T-helper 17 cell (primary cell): ENCODE measurements around the gene WDR75. TPM values are rescaled to one million over a fixed set of nuclear protein-coding genes. Genes with fewer than 3 reads are reported as not detected.
"Not testable (repeated sequence)": the region's sequence is repeated elsewhere in the genome, so short reads cannot be mapped to it uniquely, and the experiment has no call there.

Source experiments
- ATAC-seq: fragments of 150-1000 bp; cut with Tn5 transposase; 2 replicates; pipeline ENCODE4 v1.10.0; 2021; ENCODE audit warnings: mild to moderate bottlenecking, moderate library complexity
- DNase-seq, 3 donors: peaks; one replicate each; pipeline versions ENCODE4 v3.0.0 to v3.0.0-alpha.2; 2020 to 2021
- H3K9me3 ChIP-seq: one replicate; pipeline ENCODE4 v1.7.0; 2013; ENCODE audit warnings: low read length, mild to moderate bottlenecking; ENCODE audit not compliant: control insufficient read depth, poor library complexity, severe bottlenecking
- H3K27ac Mint-ChIP-seq: one replicate; pipeline ENCODE4 v1.8.0; 2022; ENCODE audit warnings: mild to moderate bottlenecking, moderate library complexity, mixed read lengths
- H3K27me3 Mint-ChIP-seq: one replicate; pipeline ENCODE4 v1.8.0; 2022; ENCODE audit warnings: mixed read lengths
- H3K36me3 Mint-ChIP-seq: one replicate; pipeline ENCODE4 v1.8.0; 2022; ENCODE audit warnings: low read depth, mixed read lengths
- H3K4me1 Mint-ChIP-seq: one replicate; pipeline ENCODE4 v1.8.0; 2022; ENCODE audit warnings: mild to moderate bottlenecking, mixed read lengths
- H3K4me3 Mint-ChIP-seq: one replicate; pipeline ENCODE4 v1.8.0; 2022; ENCODE audit warnings: mild to moderate bottlenecking, moderate library complexity, mixed read lengths
- total RNA-seq, 4 donors: library from RNA in 2 of 4; stranded (reverse) in 2 of 4; gene quantifications; one replicate each; pipeline ENCODE4 v1.2.3 and lab custom pipeline; 2022 to 2026

WDR75 gene
- total RNA-seq, 2 donors from 2014 or later, result 50.0 to 56.6 TPM

- ATAC-seq, result no peak
- Mint-ChIP-seq H3K27me3 (no peaks in the 10 kb centered on the region), H3K27ac (no peak overlapping the region), H3K4me1 (peaks cover 2% of the 10 kb centered on the region), H3K36me3 (peaks cover 11% of the 10 kb centered on the region), H3K4me3 (no peak overlapping the region)
- H3K9me3 ChIP-seq, result no peaks in the 10 kb centered on the region
- no peak for DNase-seq
Measured at GRCh38 chr2:189465076-189465475, 23.8 kb downstream of the WDR75 start.

- Mint-ChIP-seq H3K4me3 (no peak overlapping the region), H3K27me3 (no peaks in the 10 kb centered on the region), H3K36me3 (peaks cover 11% of the 10 kb centered on the region), H3K4me1 (peaks cover 2% of the 10 kb centered on the region), H3K27ac (no peak overlapping the region)
- H3K9me3 ChIP-seq, result no peaks in the 10 kb centered on the region
- ATAC-seq, result no peak
- no peak for DNase-seq
Measured at GRCh38 chr2:189465478-189465877, 24.2 kb downstream of the WDR75 start.

DNA sequence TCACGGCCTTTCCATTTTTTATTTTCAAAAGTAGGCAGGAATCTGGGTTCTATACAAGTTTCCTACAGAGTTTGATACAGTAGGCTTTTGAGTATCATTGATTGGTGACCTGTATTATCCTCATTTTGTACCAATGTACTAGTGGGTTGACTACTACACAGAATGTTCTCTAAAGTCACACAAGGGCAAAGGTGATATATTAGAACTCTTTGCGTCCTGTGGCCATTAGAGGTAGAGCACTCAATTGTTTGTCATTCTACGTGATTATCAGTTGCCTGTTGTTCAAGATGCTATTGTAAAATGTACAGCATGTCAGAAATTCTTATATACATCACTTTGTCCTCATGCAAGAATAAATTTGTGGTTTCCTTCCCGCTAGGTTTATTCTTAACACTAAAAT is 24.8 kb downstream of the WDR75 start:
- no peak for ATAC-seq
- Mint-ChIP-seq H3K4me3 (no peak overlapping the region), H3K36me3 (peaks cover 11% of the 10 kb centered on the region), H3K4me1 (peaks cover 2% of the 10 kb centered on the region), H3K27me3 (no peaks in the 10 kb centered on the region), H3K27ac (no peak overlapping the region)
- DNase-seq, result no peak
- no peaks in the 10 kb centered on the region for H3K9me3 ChIP-seq

DNA sequence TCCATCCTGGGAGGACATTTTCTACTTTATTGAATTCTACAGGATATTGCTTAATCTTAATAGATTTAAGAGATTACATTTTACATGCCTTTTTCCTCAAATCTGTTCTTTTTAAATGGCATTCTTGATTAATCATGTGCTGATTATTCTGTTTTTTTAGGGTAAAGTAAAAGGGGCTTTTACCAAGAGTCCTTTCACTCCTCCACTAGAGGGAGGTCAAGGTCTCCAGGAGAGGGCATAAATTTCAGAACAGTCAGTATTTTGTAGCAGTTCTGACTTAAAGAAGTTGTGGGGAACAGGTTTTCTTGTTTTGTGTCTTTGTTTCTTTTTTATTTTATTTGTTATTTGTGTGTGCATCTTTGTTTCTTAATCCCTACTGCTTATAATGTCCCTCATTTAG is 25.4 kb downstream of the WDR75 start:
- no peak overlapping the region for H3K27ac Mint-ChIP-seq
- H3K27me3 Mint-ChIP-seq, result no peaks in the 10 kb centered on the region
- H3K4me3 Mint-ChIP-seq, result no peak overlapping the region
- peak; percentile 53 for ATAC-seq
- H3K36me3 Mint-ChIP-seq, result peaks cover 13% of the 10 kb centered on the region
- no peak for DNase-seq
- no peaks in the 10 kb centered on the region for H3K9me3 ChIP-seq
- peaks cover 6% of the 10 kb centered on the region for H3K4me1 Mint-ChIP-seq

DNA sequence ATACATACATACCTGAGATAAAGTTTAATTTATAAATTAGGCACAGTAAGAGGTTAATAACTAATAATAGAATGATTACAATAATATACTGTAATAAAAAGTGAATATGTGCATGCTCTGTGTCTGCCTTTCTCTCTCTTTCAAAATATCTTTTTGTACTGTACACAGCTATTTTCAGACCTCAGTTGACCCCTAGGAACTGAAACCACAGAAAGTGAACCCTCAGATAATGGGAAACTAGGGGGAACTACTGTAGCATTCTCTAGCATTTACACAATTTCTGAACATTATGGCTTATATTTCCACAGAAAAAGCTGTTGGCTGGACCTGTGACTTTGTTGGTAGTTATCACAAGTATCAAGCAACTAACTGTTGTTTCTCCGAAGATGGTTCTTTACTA is 25.9 kb downstream of the WDR75 start:
- peaks cover 6% of the 10 kb centered on the region for H3K4me1 Mint-ChIP-seq
- no peak overlapping the region for H3K27ac Mint-ChIP-seq
- H3K36me3 Mint-ChIP-seq, result peaks cover 13% of the 10 kb centered on the region
- H3K27me3 Mint-ChIP-seq, result no peaks in the 10 kb centered on the region
- DNase-seq, result no peak
- H3K4me3 Mint-ChIP-seq, result no peak overlapping the region
- no peaks in the 10 kb centered on the region for H3K9me3 ChIP-seq
- no peak for ATAC-seq

DNA sequence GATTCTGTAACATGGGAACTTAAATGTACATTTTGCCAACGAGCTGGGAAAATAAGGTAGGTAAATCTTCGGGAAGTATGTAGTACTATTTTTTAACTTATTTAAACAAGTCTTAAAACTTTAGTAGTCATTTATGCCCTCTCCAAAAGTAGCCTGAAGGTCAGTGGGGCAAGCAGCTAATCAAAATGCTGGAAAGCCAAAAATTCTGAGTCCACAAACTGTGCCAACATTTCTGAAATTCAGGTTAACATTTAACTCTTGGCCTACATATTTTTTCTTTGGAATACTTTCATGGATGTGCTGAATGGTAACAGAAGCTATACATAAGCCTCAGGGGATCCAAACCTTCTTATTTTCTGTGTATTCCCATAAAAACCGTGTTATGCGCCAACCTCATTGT is 26.3 kb downstream of the WDR75 start:
- H3K27me3 Mint-ChIP-seq, result no peaks in the 10 kb centered on the region
- peaks cover 13% of the 10 kb centered on the region for H3K36me3 Mint-ChIP-seq
- no peak overlapping the region for H3K4me3 Mint-ChIP-seq

DNA sequence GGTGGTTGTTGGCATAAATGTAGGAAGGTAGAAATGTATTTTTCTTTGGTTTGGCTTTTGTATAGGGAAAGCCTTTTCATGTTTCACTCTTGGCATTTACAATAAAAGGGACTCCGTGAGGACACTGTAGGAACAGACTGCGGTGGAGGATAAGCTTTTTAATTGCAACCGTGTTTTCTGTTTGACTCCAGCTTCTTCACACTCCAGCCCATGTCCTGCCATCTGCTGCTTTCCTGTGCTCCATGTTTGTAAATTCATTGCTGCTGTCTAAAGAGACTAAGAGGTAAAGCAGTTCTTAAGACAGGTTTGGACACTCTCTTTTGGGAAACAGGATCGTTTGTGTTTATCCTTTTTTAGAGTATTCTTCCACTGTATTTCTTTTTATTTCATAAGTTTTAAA is 33.3 kb downstream of the WDR75 start:
- no peak for ATAC-seq
- no peaks in the 10 kb centered on the region for H3K9me3 ChIP-seq
- Mint-ChIP-seq H3K4me1 (peaks cover 7% of the 10 kb centered on the region), H3K4me3 (no peak overlapping the region), H3K27me3 (no peaks in the 10 kb centered on the region), H3K27ac (peak overlapping the region; percentile 67), H3K36me3 (peaks cover 12% of the 10 kb centered on the region)
- DNase-seq, result no peak

More for the DNA sequence above, 26.3 kb downstream of the WDR75 start:
- Mint-ChIP-seq H3K4me1 (peaks cover 6% of the 10 kb centered on the region), H3K27ac (no peak overlapping the region)
- DNase-seq, result no peak
- ATAC-seq, result no peak
- H3K9me3 ChIP-seq, result no peaks in the 10 kb centered on the region

GRCh38 chr2:189477756-189478155 is 36.5 kb downstream of the WDR75 start:
- Mint-ChIP-seq H3K4me1 (peaks cover 2% of the 10 kb centered on the region), H3K27ac (no peak overlapping the region), H3K27me3 (no peaks in the 10 kb centered on the region), H3K4me3 (peak overlapping the region; percentile 19), H3K36me3 (peaks cover 6% of the 10 kb centered on the region)
- no peaks in the 10 kb centered on the region for H3K9me3 ChIP-seq
- DNase-seq, result no peak
- ATAC-seq, result no peak

DNA sequence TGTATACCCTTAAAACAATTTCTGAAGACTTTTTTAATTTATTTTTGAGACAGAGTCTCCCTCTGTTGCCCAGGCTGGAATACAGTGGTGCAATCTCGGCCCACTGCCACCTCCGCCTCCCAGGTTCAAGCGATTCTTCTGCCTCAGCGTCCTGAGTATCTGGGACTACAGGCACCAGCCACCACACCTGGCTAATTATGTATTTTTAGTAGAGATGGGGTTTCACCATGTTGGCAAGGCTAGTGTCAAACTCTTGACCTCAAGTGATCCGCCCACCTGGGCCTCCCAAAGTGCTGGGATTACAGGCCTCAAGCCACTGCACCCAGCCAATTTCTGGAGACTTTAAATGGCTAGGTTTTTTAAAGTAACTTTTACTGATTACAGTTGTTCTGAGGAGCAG is 37.0 kb downstream of the WDR75 start:
- H3K27me3 Mint-ChIP-seq, H3K9me3 ChIP-seq, ATAC-seq, DNase-seq, H3K4me3 Mint-ChIP-seq, H3K36me3 Mint-ChIP-seq, H3K4me1 Mint-ChIP-seq, H3K27ac Mint-ChIP-seq: not testable (repeated sequence)

- Mint-ChIP-seq H3K27ac (no peak overlapping the region), H3K4me3 (no peak overlapping the region), H3K36me3 (peaks cover 3% of the 10 kb centered on the region), H3K4me1 (no peaks in the 10 kb centered on the region), H3K27me3 (peaks cover 6% of the 10 kb centered on the region)
- no peak for DNase-seq
- no peaks in the 10 kb centered on the region for H3K9me3 ChIP-seq
- no peak for ATAC-seq
Measured at GRCh38 chr2:189481071-189481470, 39.8 kb downstream of the WDR75 start.

- H3K36me3 Mint-ChIP-seq, result no peaks in the 10 kb centered on the region
- no peak overlapping the region for H3K4me3 Mint-ChIP-seq
- H3K9me3 ChIP-seq, result no peaks in the 10 kb centered on the region
- no peak overlapping the region for H3K27ac Mint-ChIP-seq
- peaks cover 20% of the 10 kb centered on the region for H3K27me3 Mint-ChIP-seq
- ATAC-seq (no peak), DNase-seq (no peak)
- H3K4me1 Mint-ChIP-seq, result no peaks in the 10 kb centered on the region
Measured at GRCh38 chr2:189483571-189483970, 42.3 kb downstream of the WDR75 start.

- Mint-ChIP-seq H3K4me1 (no peaks in the 10 kb centered on the region), H3K27me3 (peaks cover 20% of the 10 kb centered on the region), H3K4me3 (no peak overlapping the region), H3K36me3 (no peaks in the 10 kb centered on the region), H3K27ac (no peak overlapping the region)
- ATAC-seq (no peak), DNase-seq (no peak)
- no peaks in the 10 kb centered on the region for H3K9me3 ChIP-seq
Measured at GRCh38 chr2:189483980-189484740, 42.9 kb downstream of the WDR75 start.

- DNase-seq (no peak), ATAC-seq (no peak)
- H3K4me1 Mint-ChIP-seq, result no peaks in the 10 kb centered on the region
- H3K27me3 Mint-ChIP-seq, result peaks cover 20% of the 10 kb centered on the region
- H3K4me3 Mint-ChIP-seq, result no peak overlapping the region
- H3K27ac Mint-ChIP-seq, result no peak overlapping the region
- no peaks in the 10 kb centered on the region for H3K36me3 Mint-ChIP-seq
- H3K9me3 ChIP-seq, result no peaks in the 10 kb centered on the region
Measured at GRCh38 chr2:189485146-189485545, 43.9 kb downstream of the WDR75 start.

DNA sequence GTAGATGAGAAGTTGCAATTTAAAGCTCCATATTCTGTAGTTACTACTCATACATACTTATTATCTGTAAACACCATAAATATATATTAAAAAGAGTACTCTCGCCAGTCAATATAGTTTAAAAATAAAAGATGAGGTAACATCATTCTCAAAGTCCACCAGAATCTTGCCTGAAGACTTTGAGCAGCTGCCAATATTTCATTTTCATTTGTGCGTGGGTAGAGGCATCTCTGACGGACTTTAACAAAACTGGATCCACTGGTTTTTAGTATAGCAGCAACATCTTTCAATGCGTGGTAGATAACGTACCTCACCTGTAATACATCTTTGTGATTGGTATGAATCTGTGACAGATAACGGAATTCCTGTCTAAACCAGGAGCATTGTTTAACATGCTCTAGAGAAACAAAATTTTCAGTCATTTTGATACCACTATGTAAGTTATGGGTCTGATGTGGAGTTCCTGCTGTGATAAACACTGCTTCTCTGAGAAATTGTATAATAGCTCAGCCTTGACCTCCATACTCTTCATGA is 45.0 kb downstream of the WDR75 start:
- no peak overlapping the region for H3K4me3 Mint-ChIP-seq
- no peaks in the 10 kb centered on the region for H3K4me1 Mint-ChIP-seq
- no peak overlapping the region for H3K27ac Mint-ChIP-seq

More for the DNA sequence above, 45.0 kb downstream of the WDR75 start:
- Mint-ChIP-seq H3K27me3 (peaks cover 27% of the 10 kb centered on the region), H3K36me3 (no peaks in the 10 kb centered on the region)
- ATAC-seq (no peak), DNase-seq (no peak)
- no peaks in the 10 kb centered on the region for H3K9me3 ChIP-seq
